Measurements from ENCODE around the gene LIMS2.
A peak's percentile ranks its signal among the peaks of the same experiment; 100 is the strongest.

LIMS2 gene

GRCh38 chr2:127619203-127619590 lies 56.1 kb downstream of the LIMS2 start:
- Histone ChIP-seq H4K8ac (ENCODE audit: low read depth, low read length) (no peak overlapping the region), H3K27me3 (ENCODE audit: insufficient read depth, low read length) (no peaks in the 10 kb centered on the region), H2BK120ac (ENCODE audit: insufficient read depth, low read length, poor library complexity) (no peak overlapping the region), H3K23ac (ENCODE audit: low read length) (no peak overlapping the region), H3K27ac (ENCODE audit: low read depth, low read length) (no peak overlapping the region), H2AK5ac (ENCODE audit: low read length) (no peak overlapping the region), H3K14ac (ENCODE audit: low read length) (no peak overlapping the region), H4K12ac (ENCODE audit: low read depth, low read length) (no peak overlapping the region), H3K4ac (ENCODE audit: low read depth, low read length) (no peak overlapping the region), H3K9ac (ENCODE audit: low read length) (no peak overlapping the region), H2AFZ (ENCODE audit: insufficient read depth, low read length, poor library complexity) (no peak overlapping the region), H3K4me3 (ENCODE audit: low read depth, low read length) (no peak overlapping the region), H3K18ac (ENCODE audit: low read length) (no peak overlapping the region), H4K91ac (ENCODE audit: low read depth, low read length) (no peak overlapping the region), H3K9me3 (ENCODE audit: insufficient read depth, low read depth, low read length) (peaks cover 3% of the 10 kb centered on the region), H3K4me2 (ENCODE audit: low read length) (no peak overlapping the region), H3K36me3 (ENCODE audit: control insufficient read depth in 1 of 2, insufficient read depth in 2 of 2, low read length in 2 of 2) (no peaks in the 10 kb centered on the region), H2BK12ac (ENCODE audit: low read length) (no peak overlapping the region), H2BK5ac (ENCODE audit: low read depth, low read length, poor library complexity) (no peak overlapping the region), H3K79me1 (ENCODE audit: low read length) (no peaks in the 10 kb centered on the region), H3K79me2 (ENCODE audit: control insufficient read depth, insufficient read depth, low read length, poor library complexity) (no peaks in the 10 kb centered on the region), H3K4me1 (ENCODE audit: control insufficient read depth in 1 of 2, insufficient read depth in 2 of 2, low read length in 2 of 2) (peaks cover 3 to 13% of the 10 kb centered on the region in 2 experiments)
- DNase-seq = no peak
- WGBS (ENCODE audit: extremely low coverage, insufficient coverage, insufficient read length) = no CpG with 5 or more reads among the region's 6 CpGs

DNA sequence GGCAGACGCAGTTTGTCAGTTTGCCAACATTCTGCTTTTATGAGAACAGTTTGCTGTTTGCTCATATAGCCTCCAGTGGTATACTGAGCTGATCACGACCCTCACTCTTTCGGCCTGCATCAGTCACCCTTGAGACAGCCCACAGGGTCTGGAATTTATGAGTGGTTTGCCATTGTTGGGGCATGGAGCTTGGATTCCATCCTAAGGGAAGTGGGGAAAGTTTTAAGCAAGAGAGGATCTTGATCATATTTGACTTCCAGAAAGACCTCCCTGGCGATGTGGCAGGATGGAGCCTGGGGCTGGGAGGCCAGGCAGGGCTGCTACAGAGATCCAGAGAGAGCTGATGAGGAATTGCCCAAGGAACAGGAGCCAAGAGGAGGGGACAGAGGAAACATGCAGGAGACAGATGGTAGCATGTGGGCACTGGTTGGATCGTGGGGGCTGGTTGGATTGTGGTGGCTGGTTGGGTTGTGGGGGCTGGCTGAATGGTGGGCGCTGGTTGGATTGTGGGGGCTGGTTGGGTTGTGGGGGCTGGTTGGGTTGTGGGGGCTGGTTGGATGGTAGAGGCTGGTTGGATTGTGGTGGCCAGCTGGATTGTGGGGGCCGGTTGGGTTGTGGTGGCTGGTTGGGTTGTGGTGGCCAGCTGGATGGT lies 56.7 kb downstream of the LIMS2 start:
- no peaks in the 10 kb centered on the region for H3K79me1 ChIP-seq (ENCODE audit: low read length)
- H3K9me3 ChIP-seq (ENCODE audit: insufficient read depth, low read depth, low read length) = peaks cover 3% of the 10 kb centered on the region
- no peak overlapping the region for H3K23ac ChIP-seq (ENCODE audit: low read length)
- H4K12ac ChIP-seq (ENCODE audit: low read depth, low read length) = no peak overlapping the region
- no peak overlapping the region for H2BK12ac ChIP-seq (ENCODE audit: low read length)
- peak in 1 of 2 donors; percentile 24 for DNase-seq
- WGBS (ENCODE audit: extremely low coverage, insufficient coverage, insufficient read length) = no CpG with 5 or more reads among the region's 7 CpGs
- no peak overlapping the region for H4K91ac ChIP-seq (ENCODE audit: low read depth, low read length)
- no peaks in the 10 kb centered on the region for H3K79me2 ChIP-seq (ENCODE audit: control insufficient read depth, insufficient read depth, low read length, poor library complexity)
- H3K36me3 ChIP-seq (ENCODE audit: control insufficient read depth in 1 of 2, insufficient read depth in 2 of 2, low read length in 2 of 2) = no peaks in the 10 kb centered on the region
- peaks cover 3 to 11% of the 10 kb centered on the region in 2 experiments for H3K4me1 ChIP-seq (ENCODE audit: control insufficient read depth in 1 of 2, insufficient read depth in 2 of 2, low read length in 2 of 2)
- H3K27me3 ChIP-seq (ENCODE audit: insufficient read depth, low read length) = no peaks in the 10 kb centered on the region
- H3K4ac ChIP-seq (ENCODE audit: low read depth, low read length) = no peak overlapping the region
- no peak overlapping the region for H3K4me2 ChIP-seq (ENCODE audit: low read length)
- no peak overlapping the region for H3K9ac ChIP-seq (ENCODE audit: low read length)
- no peak overlapping the region for H2AK5ac ChIP-seq (ENCODE audit: low read length)
- H3K4me3 ChIP-seq (ENCODE audit: low read depth, low read length) = no peak overlapping the region
- no peak overlapping the region for H3K18ac ChIP-seq (ENCODE audit: low read length)
- H2BK120ac ChIP-seq (ENCODE audit: insufficient read depth, low read length, poor library complexity) = no peak overlapping the region
- H2AFZ ChIP-seq (ENCODE audit: insufficient read depth, low read length, poor library complexity) = no peak overlapping the region
- H2BK5ac ChIP-seq (ENCODE audit: low read depth, low read length, poor library complexity) = no peak overlapping the region
- H3K14ac ChIP-seq (ENCODE audit: low read length) = no peak overlapping the region
- H3K27ac ChIP-seq (ENCODE audit: low read depth, low read length) = no peak overlapping the region
- H4K8ac ChIP-seq (ENCODE audit: low read depth, low read length) = no peak overlapping the region

GRCh38 chr2:127615511-127616166 lies 59.7 kb downstream of the LIMS2 start:
- WGBS (ENCODE audit: extremely low coverage, insufficient coverage, insufficient read length) = no CpG with 5 or more reads among the region's 18 CpGs
- peak; percentile 85 to 86 for DNase-seq
- H2AK5ac ChIP-seq (ENCODE audit: low read length) = no peak overlapping the region

DNA sequence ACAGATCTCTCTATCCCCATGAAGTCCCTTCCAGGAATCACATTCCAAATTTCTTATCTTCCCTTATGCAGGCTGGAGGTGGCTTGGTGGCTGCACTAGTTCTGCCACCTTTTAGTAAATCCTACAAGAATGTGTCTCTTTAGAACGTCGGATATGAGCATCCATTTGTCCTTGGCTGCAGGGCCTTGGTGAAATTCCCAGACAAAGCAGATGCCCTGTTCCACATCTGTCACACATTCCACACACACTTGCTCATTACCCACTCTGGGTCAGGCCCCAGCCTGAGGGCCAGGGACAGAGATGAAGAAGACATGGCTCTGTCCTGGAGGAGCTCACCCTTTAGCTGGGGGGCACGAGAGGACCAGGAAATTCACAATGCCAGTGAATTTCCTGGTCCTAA lies 60.6 kb downstream of the LIMS2 start:
- Histone ChIP-seq H4K8ac (ENCODE audit: low read depth, low read length) (no peak overlapping the region), H3K27ac (ENCODE audit: low read depth, low read length) (peak overlapping the region; percentile 21), H3K9ac (ENCODE audit: low read length) (no peak overlapping the region), H2BK12ac (ENCODE audit: low read length) (no peak overlapping the region), H2BK5ac (ENCODE audit: low read depth, low read length, poor library complexity) (no peak overlapping the region), H4K12ac (ENCODE audit: low read depth, low read length) (no peak overlapping the region), H3K4ac (ENCODE audit: low read depth, low read length) (no peak overlapping the region), H3K79me2 (ENCODE audit: control insufficient read depth, insufficient read depth, low read length, poor library complexity) (no peaks in the 10 kb centered on the region), H3K36me3 (ENCODE audit: control insufficient read depth in 1 of 2, insufficient read depth in 2 of 2, low read length in 2 of 2) (no peaks in the 10 kb centered on the region), H3K18ac (ENCODE audit: low read length) (no peak overlapping the region), H2BK120ac (ENCODE audit: insufficient read depth, low read length, poor library complexity) (no peak overlapping the region), H3K9me3 (ENCODE audit: insufficient read depth, low read depth, low read length) (peaks cover 6% of the 10 kb centered on the region), H3K79me1 (ENCODE audit: low read length) (no peaks in the 10 kb centered on the region), H3K4me1 (ENCODE audit: control insufficient read depth in 1 of 2, insufficient read depth in 2 of 2, low read length in 2 of 2) (peaks cover 3 to 11% of the 10 kb centered on the region in 2 experiments), H3K4me3 (ENCODE audit: low read depth, low read length) (no peak overlapping the region), H2AFZ (ENCODE audit: insufficient read depth, low read length, poor library complexity) (no peak overlapping the region), H4K91ac (ENCODE audit: low read depth, low read length) (no peak overlapping the region), H2AK5ac (ENCODE audit: low read length) (no peak overlapping the region), H3K23ac (ENCODE audit: low read length) (no peak overlapping the region), H3K27me3 (ENCODE audit: insufficient read depth, low read length) (no peaks in the 10 kb centered on the region), H3K4me2 (ENCODE audit: low read length) (no peak overlapping the region), H3K14ac (ENCODE audit: low read length) (no peak overlapping the region)
- DNase-seq = peak; percentile 96
- no CpG with 5 or more reads among the region's 3 CpGs for WGBS (ENCODE audit: extremely low coverage, insufficient coverage, insufficient read length)

More at GRCh38 chr2:127615511-127616166, 59.7 kb downstream of the LIMS2 start:
- H3K4ac ChIP-seq (ENCODE audit: low read depth, low read length) = no peak overlapping the region
- no peak overlapping the region for H2BK12ac ChIP-seq (ENCODE audit: low read length)
- H3K9me3 ChIP-seq (ENCODE audit: insufficient read depth, low read depth, low read length) = peaks cover 6% of the 10 kb centered on the region
- H3K4me2 ChIP-seq (ENCODE audit: low read length) = no peak overlapping the region
- H3K4me3 ChIP-seq (ENCODE audit: low read depth, low read length) = no peak overlapping the region
- H4K91ac ChIP-seq (ENCODE audit: low read depth, low read length) = no peak overlapping the region
- no peak overlapping the region for H2AFZ ChIP-seq (ENCODE audit: insufficient read depth, low read length, poor library complexity)
- no peaks in the 10 kb centered on the region for H3K27me3 ChIP-seq (ENCODE audit: insufficient read depth, low read length)
- H3K18ac ChIP-seq (ENCODE audit: low read length) = no peak overlapping the region
- no peak overlapping the region for H3K27ac ChIP-seq (ENCODE audit: low read depth, low read length)
- peaks cover 3 to 11% of the 10 kb centered on the region in 2 experiments for H3K4me1 ChIP-seq (ENCODE audit: control insufficient read depth in 1 of 2, insufficient read depth in 2 of 2, low read length in 2 of 2)
- no peak overlapping the region for H3K9ac ChIP-seq (ENCODE audit: low read length)
- H2BK5ac ChIP-seq (ENCODE audit: low read depth, low read length, poor library complexity) = no peak overlapping the region
- H3K14ac ChIP-seq (ENCODE audit: low read length) = no peak overlapping the region
- no peaks in the 10 kb centered on the region for H3K79me2 ChIP-seq (ENCODE audit: control insufficient read depth, insufficient read depth, low read length, poor library complexity)
- no peaks in the 10 kb centered on the region for H3K36me3 ChIP-seq (ENCODE audit: control insufficient read depth in 1 of 2, insufficient read depth in 2 of 2, low read length in 2 of 2)
- H4K8ac ChIP-seq (ENCODE audit: low read depth, low read length) = no peak overlapping the region
- H4K12ac ChIP-seq (ENCODE audit: low read depth, low read length) = no peak overlapping the region
- no peak overlapping the region for H2BK120ac ChIP-seq (ENCODE audit: insufficient read depth, low read length, poor library complexity)
- H3K23ac ChIP-seq (ENCODE audit: low read length) = no peak overlapping the region
- H3K79me1 ChIP-seq (ENCODE audit: low read length) = no peaks in the 10 kb centered on the region

Measured in trophoblast cell (in vitro differentiated cells and primary cell).